PC-3 (cell line): ENCODE measurements around the gene TP53I11.

Experiments used
- EZH2 ChIP-seq: fragments of 300-600 bp; sonication (generic); IDR thresholded peaks from one replicate; pipeline ENCODE4 v1.6.1; 2017; ENCODE audit warnings: antibody characterized with exemption, mild to moderate bottlenecking, low read length; ENCODE audit not compliant: unreplicated experiment
- TF ChIP-seq, protein P1 (sequence below): fragments of 300-600 bp; sonication (generic); conservative IDR thresholded peaks from 2 replicates; pipeline ENCODE4 v1.5.1; 2017; ENCODE audit warnings: antibody characterized with exemption, low read depth, mild to moderate bottlenecking, low read length

DNA sequence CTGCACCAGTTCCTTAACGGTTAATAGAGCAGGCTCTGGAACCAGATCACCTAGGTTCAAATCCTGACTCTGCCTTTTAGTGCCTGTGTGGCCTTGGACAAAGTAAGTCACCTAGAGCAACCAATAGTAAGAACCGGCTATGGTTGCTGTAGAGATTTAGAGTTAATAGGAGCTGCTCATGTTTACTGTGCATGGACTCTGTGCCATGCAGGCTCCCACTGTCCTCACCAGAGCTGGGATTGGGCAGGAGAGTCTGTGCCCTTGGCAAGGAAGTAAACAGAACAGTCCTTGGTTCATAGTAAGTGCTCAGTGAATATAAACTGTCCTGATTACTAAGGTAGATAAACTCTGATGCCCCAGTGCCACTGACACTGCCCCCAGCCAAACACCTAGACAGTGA lies 1.4 kb upstream of the TP53I11 start:
- TF ChIP-seq, protein P1, sequence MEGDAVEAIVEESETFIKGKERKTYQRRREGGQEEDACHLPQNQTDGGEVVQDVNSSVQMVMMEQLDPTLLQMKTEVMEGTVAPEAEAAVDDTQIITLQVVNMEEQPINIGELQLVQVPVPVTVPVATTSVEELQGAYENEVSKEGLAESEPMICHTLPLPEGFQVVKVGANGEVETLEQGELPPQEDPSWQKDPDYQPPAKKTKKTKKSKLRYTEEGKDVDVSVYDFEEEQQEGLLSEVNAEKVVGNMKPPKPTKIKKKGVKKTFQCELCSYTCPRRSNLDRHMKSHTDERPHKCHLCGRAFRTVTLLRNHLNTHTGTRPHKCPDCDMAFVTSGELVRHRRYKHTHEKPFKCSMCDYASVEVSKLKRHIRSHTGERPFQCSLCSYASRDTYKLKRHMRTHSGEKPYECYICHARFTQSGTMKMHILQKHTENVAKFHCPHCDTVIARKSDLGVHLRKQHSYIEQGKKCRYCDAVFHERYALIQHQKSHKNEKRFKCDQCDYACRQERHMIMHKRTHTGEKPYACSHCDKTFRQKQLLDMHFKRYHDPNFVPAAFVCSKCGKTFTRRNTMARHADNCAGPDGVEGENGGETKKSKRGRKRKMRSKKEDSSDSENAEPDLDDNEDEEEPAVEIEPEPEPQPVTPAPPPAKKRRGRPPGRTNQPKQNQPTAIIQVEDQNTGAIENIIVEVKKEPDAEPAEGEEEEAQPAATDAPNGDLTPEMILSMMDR: no peak
- no peak for TF ChIP-seq EZH2
